ENCODE data around the gene ABCG1. TPM values are rescaled to one million over a fixed set of nuclear protein-coding genes. Genes with fewer than 3 reads are reported as not detected.
A peak's percentile ranks its signal among the peaks of the same experiment; 100 is the strongest.

Gene ABCG1
- total RNA-seq, 1 donor from 2014 or later = 39.5 TPM

- Histone ChIP-seq H3K27me3 (no peaks in the 10 kb centered on the region), H3K4me3 (no peak overlapping the region), H3K4me1 (no peaks in the 10 kb centered on the region), H3K9me3 (no peaks in the 10 kb centered on the region), H3K27ac (no peak overlapping the region), H3K36me3 (no peaks in the 10 kb centered on the region)
- DNase-seq (ENCODE audit: low spot score in 2 of 2) = no peak
- TF ChIP-seq CTCF (IDR thresholded peaks at IDR 0.05) = no peak
- intact Hi-C loops (cut with DNase I) = no loop called here
These were observed 36.9 kb downstream of the ABCG1 start for GRCh38 chr21:42255825-42256224.

GRCh38 chr21:42256316-42256715, 37.4 kb downstream of the ABCG1 start:
- intact Hi-C loops (cut with DNase I) = no loop called here
- DNase-seq (ENCODE audit: low spot score in 2 of 2) = no peak
- TF ChIP-seq CTCF (IDR thresholded peaks at IDR 0.05) = no peak
- Histone ChIP-seq H3K4me1 (no peaks in the 10 kb centered on the region), H3K4me3 (no peak overlapping the region), H3K27me3 (no peaks in the 10 kb centered on the region), H3K9me3 (no peaks in the 10 kb centered on the region), H3K27ac (no peak overlapping the region), H3K36me3 (no peaks in the 10 kb centered on the region)

GRCh38 chr21:42257091-42257765, 38.3 kb downstream of the ABCG1 start:
- intact Hi-C loops (cut with DNase I) = no loop called here
- H3K27me3 ChIP-seq = no peaks in the 10 kb centered on the region
- no peaks in the 10 kb centered on the region for H3K9me3 ChIP-seq

GRCh38 chr21:42258150-42258884, 39.4 kb downstream of the ABCG1 start:
- Histone ChIP-seq H3K27ac (no peak overlapping the region), H3K27me3 (no peaks in the 10 kb centered on the region), H3K4me3 (no peak overlapping the region), H3K4me1 (no peaks in the 10 kb centered on the region), H3K36me3 (no peaks in the 10 kb centered on the region), H3K9me3 (no peaks in the 10 kb centered on the region)
- peak in 1 of 2 donors; percentile 78 for DNase-seq (ENCODE audit: low spot score in 2 of 2)
- TF ChIP-seq CTCF (IDR thresholded peaks at IDR 0.05) = peak; percentile 45 to 70 (median 65)
- intact Hi-C loops (cut with DNase I) = loop anchor here (1.0 kb wide), 1 partner anchor 113 kb away; no protein-coding TSS in a partner anchor

More at GRCh38 chr21:42257091-42257765, 38.3 kb downstream of the ABCG1 start:
- Histone ChIP-seq H3K4me1 (no peaks in the 10 kb centered on the region), H3K27ac (no peak overlapping the region), H3K4me3 (no peak overlapping the region), H3K36me3 (no peaks in the 10 kb centered on the region)
- DNase-seq (ENCODE audit: low spot score in 2 of 2) = no peak
- TF ChIP-seq CTCF (IDR thresholded peaks at IDR 0.05) = no peak

- no peak for TF ChIP-seq CTCF (IDR thresholded peaks at IDR 0.05)
- no peaks in the 10 kb centered on the region for H3K27me3 ChIP-seq
- no peaks in the 10 kb centered on the region for H3K4me1 ChIP-seq
- no peak overlapping the region for H3K4me3 ChIP-seq
- intact Hi-C loops (cut with DNase I) = loop anchor here (1.0 kb wide), 1 partner anchor 114 kb away; no protein-coding TSS in a partner anchor
- DNase-seq (ENCODE audit: low spot score in 2 of 2) = no peak
- H3K36me3 ChIP-seq = no peaks in the 10 kb centered on the region
- no peak overlapping the region for H3K27ac ChIP-seq
- no peaks in the 10 kb centered on the region for H3K9me3 ChIP-seq
These were observed 40.0 kb downstream of the ABCG1 start for GRCh38 chr21:42258885-42259407.
